GM12891 (cell line): Measurements from ENCODE around the gene CNTNAP5.

ENCODE experiments used
- POLR2A ChIP-seq: IDR thresholded peaks from 2 replicates; pipeline ENCODE4 v1.6.1; 2011; ENCODE audit warnings: low read depth, low read length, control low read depth
- POLR2AphosphoS5 ChIP-seq: IDR thresholded peaks from 2 replicates; pipeline ENCODE4 v1.6.1; 2011; ENCODE audit warnings: low read depth, low read length, control low read depth
- SPI1 ChIP-seq: IDR thresholded peaks from 2 replicates; pipeline ENCODE4 v1.6.1; 2011; ENCODE audit warnings: low read depth, low read length, control low read depth
- TAF1 ChIP-seq: IDR thresholded peaks from 2 replicates; pipeline ENCODE4 v1.6.1; 2011; ENCODE audit warnings: low read depth, low read length, control low read depth

- TF ChIP-seq SPI1 (no peak), POLR2A (no peak), POLR2AphosphoS5 (no peak), TAF1 (no peak)
Observed at GRCh38 chr2:124187948-124188347, 162.9 kb downstream of the CNTNAP5 start.
